Posterior cingulate gyrus (tissue), 11 donors: ENCODE data around the gene WNT10A.
"Not testable (repeated sequence)": the region's sequence is repeated elsewhere in the genome, so short reads cannot be mapped to it uniquely, and the experiment has no call there.

Experiments
- DNase-seq, 10 donors: peaks; one replicate each; pipeline versions ENCODE4 v3.0.0 to v3.0.0-alpha.2; 2020 to 2021; ENCODE audit warnings: mixed read lengths in 3 of 10
- intact Hi-C: fragments of 100-400 bp; cut with DNase I; formaldehyde crosslinking; loops from one replicate; pipeline ENCODE4 v1.15.1; 2023

The WNT10A gene

GRCh38 chr2:218880102-218880858 is at the start of gene WNT10A:
Gene WNT10A (plus strand): TSS chr2:218880852. CDS start chr2:218880996, 144 bp downstream.
- peak in 2 of 10 donors; percentile 66 to 88 for DNase-seq
- intact Hi-C loops = no loop called here

- DNase-seq = no peak
- intact Hi-C loops = no loop called here
Measured at GRCh38 chr2:218831378-218831990, 49.2 kb upstream of the WNT10A start, which contains the start of gene PRKAG3. Gene PRKAG3 (minus strand): TSS chr2:218831803.

- intact Hi-C loops = no loop called here
- DNase-seq = peak in 1 of 10 donors; percentile 43
Measured at GRCh38 chr2:218832081-218832480, 48.6 kb upstream of the WNT10A start.

- intact Hi-C loops = no loop called here
- peak in 1 of 10 donors; percentile 61 for DNase-seq
Measured at GRCh38 chr2:218832520-218832919, 48.1 kb upstream of the WNT10A start.

GRCh38 chr2:218833023-218833609 is 47.5 kb upstream of the WNT10A start:
- DNase-seq = no peak
- intact Hi-C loops = no loop called here

GRCh38 chr2:218834685-218835084 is 46.0 kb upstream of the WNT10A start:
- DNase-seq = peak in 1 of 10 donors; percentile 34
- intact Hi-C loops = no loop called here

GRCh38 chr2:218837495-218837894 is 43.2 kb upstream of the WNT10A start:
- no peak for DNase-seq
- intact Hi-C loops = no loop called here

- intact Hi-C loops = no loop called here
- DNase-seq = no peak
Measured at GRCh38 chr2:218839430-218839829, 41.2 kb upstream of the WNT10A start.

GRCh38 chr2:218839888-218840287 is 40.8 kb upstream of the WNT10A start:
- no peak for DNase-seq
- intact Hi-C loops = no loop called here

- intact Hi-C loops, DNase-seq: not testable (repeated sequence)
Measured at GRCh38 chr2:218844334-218844733, 36.3 kb upstream of the WNT10A start.

GRCh38 chr2:218846963-218847362 is 33.7 kb upstream of the WNT10A start:
- peak in 1 of 10 donors; percentile 9 for DNase-seq
- intact Hi-C loops = loop anchor here (1.0 to 5.0 kb wide), 2 partner anchors 120 to 137 kb away; partner anchors contain the start of gene TTLL4

- intact Hi-C loops = loop anchor here (5.0 to 10.0 kb wide), 2 partner anchors 122 to 135 kb away; partner anchors contain the start of gene FEV
- DNase-seq = peak in 1 of 10 donors; percentile 49
Measured at GRCh38 chr2:218849721-218850120, 30.9 kb upstream of the WNT10A start.

GRCh38 chr2:218850796-218851195 is 29.9 kb upstream of the WNT10A start:
- DNase-seq = peak in 1 of 10 donors; percentile 42
- intact Hi-C loops = loop anchor here (10.0 kb wide), 1 partner anchor 134 kb away; the partner anchor contains the start of gene FEV

- DNase-seq = peak in 1 of 10 donors; percentile 27
- intact Hi-C loops = loop anchor here (10.0 kb wide), 1 partner anchor 134 kb away; the partner anchor contains the start of gene FEV
Measured at GRCh38 chr2:218851286-218851685, 29.4 kb upstream of the WNT10A start.

GRCh38 chr2:218852911-218853667 is 27.6 kb upstream of the WNT10A start:
- DNase-seq = peak in 7 of 10 donors; percentile 60 to 94 (median 65)
- intact Hi-C loops = loop anchor here (2.0 to 10.0 kb wide), 2 partner anchors 46 to 132 kb away; partner anchors contain the start of gene FEV

GRCh38 chr2:218853766-218854165 is 26.9 kb upstream of the WNT10A start:
- intact Hi-C loops = loop anchor here (2.0 to 10.0 kb wide), 2 partner anchors 45 to 131 kb away; partner anchors contain the start of gene FEV
- DNase-seq = peak in 1 of 10 donors; percentile 39

GRCh38 chr2:218854860-218855259 is 25.8 kb upstream of the WNT10A start:
- peak in 1 of 10 donors; percentile 21 for DNase-seq

GRCh38 chr2:218855305-218856166 is 25.1 kb upstream of the WNT10A start:
- intact Hi-C loops = loop anchor here (10.0 kb wide), 1 partner anchor 129 kb away; the partner anchor contains the start of gene FEV

More at GRCh38 chr2:218854860-218855259, 25.8 kb upstream of the WNT10A start:
- intact Hi-C loops = loop anchor here (10.0 kb wide), 1 partner anchor 130 kb away; the partner anchor contains the start of gene FEV

More at GRCh38 chr2:218855305-218856166, 25.1 kb upstream of the WNT10A start:
- peak in 2 of 10 donors; percentile 6 to 41 for DNase-seq
